HG02981 (cell line): ENCODE data around the gene KIF5A.

Source experiments
- ATAC-seq: cut with Tn5 transposase; IDR thresholded peaks from one replicate; pipeline ENCODE4 v1.9.1; 2021; ENCODE audit warnings: mild to moderate bottlenecking, moderate library complexity; ENCODE audit not compliant: unreplicated experiment

KIF5A gene

GRCh38 chr12:57534991-57535543, 14.8 kb upstream of the KIF5A start:
- no peak for ATAC-seq

- ATAC-seq: no peak
Measured at GRCh38 chr12:57535764-57536596, 13.9 kb upstream of the KIF5A start.

GRCh38 chr12:57536597-57536942, 13.3 kb upstream of the KIF5A start:
- no peak for ATAC-seq

GRCh38 chr12:57539134-57539768, 10.6 kb upstream of the KIF5A start:
- ATAC-seq: no peak

- no peak for ATAC-seq
Measured at GRCh38 chr12:57541001-57541400, 8.8 kb upstream of the KIF5A start.

GRCh38 chr12:57541717-57542116, 8.1 kb upstream of the KIF5A start:
- no peak for ATAC-seq

- no peak for ATAC-seq
Measured at GRCh38 chr12:57543581-57543980, 6.3 kb upstream of the KIF5A start.

- ATAC-seq: no peak
Measured at GRCh38 chr12:57545809-57546437, 3.9 kb upstream of the KIF5A start.

GRCh38 chr12:57546438-57547287, 3.2 kb upstream of the KIF5A start, which contains the start of gene DCTN2:
DCTN2 (minus strand) TSS chr12:57547192; CDS start chr12:57547063, 129 bp downstream.
- peak; percentile 97 for ATAC-seq

- ATAC-seq: no peak
Measured at GRCh38 chr12:57547288-57548012, 2.4 kb upstream of the KIF5A start.

- no peak for ATAC-seq
Measured at GRCh38 chr12:57548013-57548315, 1.9 kb upstream of the KIF5A start.

- ATAC-seq: no peak
Measured at GRCh38 chr12:57548488-57548887, 1.4 kb upstream of the KIF5A start.

GRCh38 chr12:57549203-57549908, 488 bp upstream of the KIF5A start:
- no peak for ATAC-seq

GRCh38 chr12:57550641-57551549, 1.1 kb downstream of the KIF5A start:
- ATAC-seq: no peak

- no peak for ATAC-seq
Measured at GRCh38 chr12:57551637-57552305, 1.9 kb downstream of the KIF5A start.

GRCh38 chr12:57552306-57552651, 2.4 kb downstream of the KIF5A start:
- no peak for ATAC-seq

- no peak for ATAC-seq
Measured at GRCh38 chr12:57552835-57553313, 3.0 kb downstream of the KIF5A start.
